NCI-H748 (cell line): ENCODE measurements around the gene OSBPL6.
A peak's percentile ranks its signal among the peaks of the same experiment; 100 is the strongest.

Experiments
- DNase-seq: peaks from one replicate; lab custom pipeline; 2025; ENCODE audit not compliant: unreplicated experiment; lab: John Stamatoyannopoulos, UW

Gene OSBPL6

GRCh38 chr2:178269438-178270224 is 75.3 kb downstream of the OSBPL6 start:
- DNase-seq, result no peak

GRCh38 chr2:178270338-178270737 is 76.0 kb downstream of the OSBPL6 start:
- DNase-seq, result no peak

DNA sequence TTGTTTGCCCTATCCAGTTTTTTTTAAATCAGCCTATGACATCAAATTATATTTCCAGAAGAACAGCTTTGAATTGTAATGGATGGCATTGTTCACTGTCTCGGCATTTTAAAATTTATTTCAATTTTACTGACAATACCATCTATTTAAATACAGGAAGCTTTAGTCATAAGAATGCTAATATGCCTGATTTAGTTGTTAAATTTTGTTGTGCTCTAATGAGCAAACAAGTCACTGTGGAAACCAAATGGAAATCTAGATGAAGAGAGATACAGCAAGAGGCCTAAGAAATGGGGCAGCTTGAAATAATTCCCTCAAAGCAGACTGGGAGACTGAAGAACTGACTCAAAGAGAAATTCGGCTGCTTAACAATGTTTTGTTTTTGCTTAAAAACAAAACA is 76.8 kb downstream of the OSBPL6 start:
- DNase-seq, result no peak

DNA sequence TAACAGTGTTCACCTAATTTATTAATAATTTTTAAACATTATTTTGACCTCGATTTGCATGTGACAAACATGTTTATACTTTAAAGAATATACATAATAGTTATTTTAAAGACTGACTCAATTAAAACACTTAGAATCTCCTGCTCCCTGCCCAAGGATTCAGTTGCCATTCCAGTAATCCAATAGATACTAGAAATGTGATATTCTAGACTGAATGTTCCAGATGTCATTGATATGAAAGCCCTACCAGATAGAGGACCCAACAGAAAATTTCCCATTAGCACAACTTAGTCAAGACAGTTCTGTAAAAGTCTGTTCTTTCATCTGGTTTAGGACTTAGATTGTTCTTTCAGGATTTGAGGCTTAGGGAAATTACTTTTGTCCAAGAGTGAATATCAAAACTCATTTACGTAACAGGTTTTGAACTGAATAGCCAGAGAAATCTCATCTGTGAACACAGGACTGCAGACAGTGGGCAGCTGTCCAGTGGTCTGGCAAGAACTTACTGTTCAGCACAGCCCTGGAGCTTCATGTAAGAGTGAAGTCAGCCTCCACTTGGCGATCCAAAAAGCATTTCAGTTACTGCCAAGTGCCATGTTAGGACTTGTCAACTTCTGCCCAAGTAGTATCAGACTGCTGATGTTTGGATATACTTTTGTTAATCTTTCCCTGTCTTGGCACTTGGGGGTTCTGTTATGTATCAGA is 77.5 kb downstream of the OSBPL6 start:
- DNase-seq, result no peak

DNA sequence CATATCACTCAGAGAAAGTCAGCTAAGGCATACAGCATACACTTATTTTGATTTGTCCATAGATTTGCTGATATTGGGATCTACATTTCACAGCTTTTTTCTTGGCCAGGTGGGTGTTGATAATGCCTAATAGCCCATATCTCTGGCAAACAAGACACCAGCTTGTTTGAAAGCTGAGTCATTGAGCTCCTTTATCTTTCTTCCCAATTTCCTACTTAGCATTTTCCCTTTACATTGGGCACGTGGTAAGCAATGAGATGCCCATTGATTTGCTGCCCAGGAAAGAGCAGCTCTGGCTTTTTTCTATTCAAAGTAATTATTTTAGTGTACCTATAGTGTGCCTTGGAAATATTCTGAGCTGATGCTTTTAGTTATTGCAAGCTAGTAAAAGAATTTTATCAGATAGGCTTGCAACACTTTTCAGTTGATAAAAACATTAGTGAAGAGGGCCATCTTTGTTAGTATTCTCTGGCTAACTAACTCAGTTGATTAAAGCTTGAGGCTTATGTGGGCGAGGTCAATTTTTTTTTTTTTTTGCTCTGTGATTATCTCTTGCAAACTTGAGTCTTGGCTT is 79.6 kb downstream of the OSBPL6 start:
- no peak for DNase-seq

- no peak for DNase-seq
Observed at GRCh38 chr2:178275600-178275999, 81.3 kb downstream of the OSBPL6 start.

GRCh38 chr2:178277741-178278197 is 83.5 kb downstream of the OSBPL6 start:
- DNase-seq, result peak; percentile 14

DNA sequence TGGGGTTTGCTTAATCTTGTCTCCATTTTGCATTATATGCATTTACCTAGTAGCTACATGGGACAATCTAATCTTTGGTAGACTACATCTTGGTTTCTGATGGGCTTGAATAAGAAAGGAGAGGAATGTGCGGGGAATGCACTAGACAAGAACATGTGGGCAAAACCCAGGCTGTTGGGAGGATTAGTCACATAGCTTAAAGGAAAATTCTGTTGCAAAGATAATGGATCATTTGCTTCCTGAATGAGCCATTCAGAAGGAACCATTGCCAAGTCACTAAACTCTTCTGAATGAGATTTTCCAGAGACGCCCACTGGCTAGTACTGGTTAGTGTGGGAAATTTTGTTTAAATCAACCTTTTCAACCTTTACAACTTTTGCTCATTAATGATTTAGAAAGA is 84.8 kb downstream of the OSBPL6 start:
- DNase-seq, result no peak

- DNase-seq, result no peak
Observed at GRCh38 chr2:178279636-178280035, 85.3 kb downstream of the OSBPL6 start.

DNA sequence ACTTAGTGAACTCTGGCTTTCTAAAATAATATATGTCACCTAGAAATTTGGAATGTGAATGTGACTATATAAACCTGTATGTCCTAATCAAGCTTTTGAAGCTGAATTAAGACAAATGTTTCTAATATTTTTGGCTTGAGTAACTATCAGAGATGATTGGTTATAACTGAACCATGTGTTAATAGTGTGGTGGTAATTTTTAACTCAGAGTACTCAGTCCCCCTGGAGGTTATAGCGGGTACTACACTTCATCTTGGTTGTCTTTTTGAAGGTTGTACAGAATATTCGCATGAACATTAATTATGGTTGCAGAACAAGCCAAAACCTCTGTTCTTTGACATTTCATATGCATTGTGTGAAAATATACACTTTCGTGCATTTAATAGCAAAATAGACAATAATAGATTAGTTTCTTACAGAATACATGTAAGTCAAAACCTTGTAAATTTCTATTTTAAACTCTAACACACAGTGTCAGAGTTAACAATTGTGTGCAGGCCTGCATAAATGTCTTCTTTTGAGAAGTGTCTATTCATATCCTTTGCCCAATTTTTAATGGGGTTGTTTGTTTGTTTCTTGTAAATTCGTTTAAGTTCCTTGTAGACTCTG is 86.0 kb downstream of the OSBPL6 start:
- DNase-seq, result peak; percentile 40

DNA sequence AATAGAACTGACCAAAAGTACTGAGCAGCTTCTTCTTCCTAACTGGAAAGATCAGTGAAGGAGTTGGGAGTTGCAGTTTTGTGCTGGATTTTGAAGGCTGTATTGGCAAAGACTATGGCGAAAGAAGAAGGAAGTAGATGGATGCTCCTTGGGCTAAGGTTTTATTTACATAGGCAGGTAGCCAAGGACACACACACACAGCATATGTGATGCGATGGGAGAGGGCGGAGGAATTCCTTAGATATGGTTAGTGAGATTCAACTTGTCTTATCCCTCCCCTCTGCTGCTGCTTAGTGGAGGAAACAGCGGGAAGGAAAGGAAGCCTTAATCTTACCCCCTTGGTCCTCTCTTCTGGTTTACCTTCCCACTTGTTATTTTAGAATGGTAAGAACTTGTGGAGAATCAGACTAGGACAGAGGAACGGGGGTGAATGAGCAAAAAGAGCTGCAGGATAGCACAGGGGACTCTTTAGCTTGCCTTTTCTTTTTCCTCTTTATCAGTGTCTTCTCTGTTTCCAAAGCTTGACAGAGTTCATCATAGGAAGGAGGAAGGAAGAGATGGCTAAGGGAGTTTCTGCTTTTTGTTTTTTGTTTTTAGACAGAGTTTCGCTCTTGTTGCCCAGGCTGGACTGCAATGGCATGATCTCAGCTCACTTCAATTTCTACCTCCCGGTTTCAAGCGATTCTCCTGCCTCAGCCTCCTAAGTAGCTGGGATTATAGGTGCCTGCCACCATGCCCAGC is 87.9 kb downstream of the OSBPL6 start:
- no peak for DNase-seq

DNA sequence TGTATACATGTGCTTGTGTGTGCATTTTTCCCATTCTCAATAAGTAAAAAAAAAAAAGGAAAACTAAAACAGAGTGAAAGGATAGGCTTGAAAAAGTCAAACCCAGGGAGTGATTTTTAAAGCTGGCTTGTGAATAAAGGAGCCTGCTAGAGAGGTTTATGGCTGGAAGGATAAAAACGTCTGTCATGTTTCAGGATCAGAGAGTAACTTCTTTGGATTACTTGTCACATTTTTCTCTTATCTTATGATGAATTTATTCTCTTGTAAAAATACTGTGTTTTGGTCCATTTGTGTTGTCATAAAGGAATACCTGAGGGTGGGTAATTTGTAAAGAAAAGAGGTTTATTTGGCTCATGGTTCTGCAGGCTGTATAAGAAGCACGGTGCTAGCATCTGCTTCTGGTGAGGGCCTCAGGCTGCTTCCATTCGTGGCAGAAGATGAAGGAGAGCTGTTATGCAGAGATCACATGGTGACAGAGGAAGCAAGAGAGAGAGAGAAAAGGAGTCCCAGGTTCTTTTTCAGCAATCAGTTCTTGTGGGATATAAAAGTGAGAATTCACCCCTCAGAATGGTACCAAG is 89.1 kb downstream of the OSBPL6 start:
- no peak for DNase-seq

GRCh38 chr2:178284613-178285286 is 90.4 kb downstream of the OSBPL6 start:
- no peak for DNase-seq

GRCh38 chr2:178285287-178285615 is 90.9 kb downstream of the OSBPL6 start:
- no peak for DNase-seq

DNA sequence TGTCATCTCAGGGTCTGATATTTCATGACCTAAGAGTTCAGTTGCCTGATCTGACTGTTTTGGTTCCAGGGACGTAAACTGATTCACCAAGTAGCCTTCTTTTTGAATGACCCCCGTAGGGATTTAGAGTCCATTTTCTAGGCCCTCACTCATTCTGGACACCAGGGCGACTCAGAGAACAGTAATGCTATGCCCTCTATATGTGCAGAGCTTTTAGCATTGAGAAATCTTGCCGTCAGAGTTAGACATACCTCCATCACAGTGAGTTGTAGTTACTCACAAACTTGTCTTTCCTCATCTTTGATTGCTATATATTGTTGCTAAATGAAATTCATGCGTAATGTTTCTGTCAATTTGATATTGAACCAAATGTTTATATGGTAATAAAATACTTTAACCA is 92.3 kb downstream of the OSBPL6 start:
- no peak for DNase-seq

DNA sequence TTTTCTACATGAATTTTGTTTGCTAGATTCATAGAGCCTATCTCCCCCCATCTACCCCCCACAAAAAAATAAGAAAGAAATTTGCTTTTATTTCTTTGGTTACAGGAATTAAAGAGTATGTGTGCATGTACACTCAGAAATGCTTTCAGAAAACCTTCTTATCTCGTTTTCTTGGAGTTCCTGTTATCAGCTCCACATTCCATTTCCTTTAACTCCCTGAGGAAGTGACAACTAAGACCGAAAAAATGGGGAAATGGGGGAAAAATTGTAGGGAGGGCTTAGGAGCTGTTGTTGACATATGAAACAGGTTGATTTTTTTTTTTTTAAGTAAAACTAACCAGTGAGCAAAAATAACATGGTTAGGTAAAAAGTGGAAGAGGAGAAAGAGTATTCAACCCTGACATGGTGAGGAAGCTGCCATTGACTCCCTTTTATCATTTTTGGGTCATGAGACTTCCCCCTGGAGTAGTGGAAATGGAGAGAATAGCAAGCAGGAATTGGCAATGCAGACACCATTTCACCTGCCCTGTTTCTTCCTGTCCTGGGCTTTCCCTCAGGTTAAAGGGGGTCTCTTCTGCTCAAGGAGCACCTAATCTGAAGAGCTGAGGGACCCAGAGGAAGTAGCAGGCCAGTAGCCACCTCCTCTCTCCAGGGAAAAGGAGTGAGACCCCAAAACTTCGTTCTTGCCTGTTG is 93.5 kb downstream of the OSBPL6 start:
- no peak for DNase-seq

DNA sequence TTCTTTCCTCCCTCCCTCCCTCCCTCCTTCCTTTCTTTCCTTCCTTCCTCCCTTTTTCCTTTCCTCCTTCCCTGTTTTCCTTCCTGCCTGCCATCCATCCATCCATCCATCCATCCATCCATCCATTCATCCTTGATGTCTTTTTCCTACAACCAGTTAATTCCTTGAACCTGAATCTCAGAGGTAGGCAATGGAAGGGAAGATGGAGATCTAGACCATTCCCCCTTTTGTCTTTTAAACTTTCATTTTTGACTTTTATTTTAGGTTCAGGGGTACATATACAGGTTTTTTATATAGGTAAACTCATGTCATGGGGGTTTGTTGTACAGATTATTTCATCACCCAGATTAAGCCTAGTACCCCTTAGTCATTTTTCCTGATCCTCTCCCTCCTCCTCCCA is 97.4 kb downstream of the OSBPL6 start:
- no peak for DNase-seq

DNA sequence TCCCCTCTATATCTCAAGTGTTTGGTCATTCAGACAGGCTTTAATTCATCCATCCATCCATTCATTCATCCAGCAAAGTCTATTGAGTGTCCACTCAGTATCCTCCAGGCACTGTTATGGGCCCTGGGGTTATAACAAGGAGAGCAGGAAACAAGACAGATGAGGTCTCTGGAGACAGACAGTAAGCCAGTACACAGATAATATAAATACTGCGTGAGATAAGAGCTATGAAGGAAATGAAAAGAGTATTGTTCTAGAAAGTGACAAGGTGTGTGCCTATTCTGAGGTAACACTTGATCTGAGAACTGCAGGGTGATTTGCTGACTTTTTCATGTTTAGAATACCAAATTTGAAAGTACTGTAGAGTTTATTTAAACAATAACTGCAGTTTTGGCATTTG is 98.3 kb downstream of the OSBPL6 start:
- DNase-seq, result no peak

DNA sequence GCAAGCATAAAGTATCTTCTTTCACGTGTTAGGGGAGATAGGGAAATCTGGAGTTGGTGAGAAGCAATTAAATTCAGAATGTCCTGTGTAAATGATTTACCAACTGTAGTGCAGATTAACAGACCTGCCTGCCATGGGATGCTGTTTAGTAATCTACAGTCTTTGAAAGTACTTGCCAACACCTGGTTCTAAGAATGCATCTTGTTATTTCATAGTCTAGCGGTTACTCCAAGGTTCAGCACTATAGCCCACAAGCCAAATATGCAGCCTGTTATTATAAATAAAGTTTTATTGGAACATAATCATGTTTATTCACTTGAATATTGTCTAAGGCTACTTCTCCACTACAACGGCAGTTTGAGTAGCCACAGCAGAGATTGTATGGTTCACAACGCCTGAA is 100.8 kb downstream of the OSBPL6 start:
- no peak for DNase-seq

DNA sequence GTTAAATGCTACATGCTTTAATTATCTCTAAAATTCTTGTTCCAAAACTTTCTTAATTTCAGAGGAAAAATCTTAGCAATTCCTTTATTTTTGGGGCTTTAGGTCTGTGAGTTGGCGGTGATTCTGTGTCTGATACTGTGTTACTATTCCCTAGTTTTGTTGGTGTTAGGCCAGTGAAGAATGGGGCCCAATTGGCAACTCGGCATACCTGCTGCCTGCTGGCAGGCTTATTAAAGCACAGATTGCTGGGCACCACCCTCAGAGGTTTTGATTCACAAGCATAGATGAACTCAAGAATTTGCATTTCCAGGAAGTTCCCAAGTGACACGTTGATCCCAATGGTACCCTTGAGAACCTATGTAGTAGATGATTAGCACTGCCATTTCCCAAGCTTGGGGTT is 101.6 kb downstream of the OSBPL6 start:
- no peak for DNase-seq
